ENCODE results near the gene DIS3L2.
"Not testable (repeated sequence)": the region's sequence is repeated elsewhere in the genome, so short reads cannot be mapped to it uniquely, and the experiment has no call there.

Gene DIS3L2

GRCh38 chr2:232363064-232363783 lies 401.7 kb downstream of the DIS3L2 start:
- DNase-seq: not testable (repeated sequence)

- no peak for DNase-seq
Observed at GRCh38 chr2:232363784-232364615, 402.5 kb downstream of the DIS3L2 start.

GRCh38 chr2:232364806-232365594 lies 403.5 kb downstream of the DIS3L2 start:
- DNase-seq: not testable (repeated sequence)

- DNase-seq: no peak
Observed at GRCh38 chr2:232365621-232366321, 404.3 kb downstream of the DIS3L2 start.

DNA sequence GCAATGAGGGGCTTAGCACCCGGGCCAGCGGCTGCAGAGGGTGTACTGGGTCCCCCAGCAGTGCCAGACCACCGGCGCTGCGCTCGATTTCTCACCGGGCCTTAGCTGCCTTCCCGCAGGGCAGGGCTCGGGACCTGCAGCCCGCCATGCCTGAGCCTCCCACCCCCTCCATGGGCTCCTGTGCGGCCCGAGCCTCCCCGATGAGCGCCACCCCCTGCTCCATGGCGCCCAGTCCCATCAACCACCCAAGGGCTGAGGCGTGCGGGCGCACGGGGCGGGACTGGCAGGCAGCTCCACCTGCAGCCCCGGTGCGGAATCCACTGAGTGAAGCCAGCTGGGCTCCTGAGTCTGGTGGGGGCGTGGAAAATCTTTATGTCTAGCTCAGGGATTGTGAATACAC lies 404.9 kb downstream of the DIS3L2 start:
- not testable (repeated sequence) for DNase-seq

DNA sequence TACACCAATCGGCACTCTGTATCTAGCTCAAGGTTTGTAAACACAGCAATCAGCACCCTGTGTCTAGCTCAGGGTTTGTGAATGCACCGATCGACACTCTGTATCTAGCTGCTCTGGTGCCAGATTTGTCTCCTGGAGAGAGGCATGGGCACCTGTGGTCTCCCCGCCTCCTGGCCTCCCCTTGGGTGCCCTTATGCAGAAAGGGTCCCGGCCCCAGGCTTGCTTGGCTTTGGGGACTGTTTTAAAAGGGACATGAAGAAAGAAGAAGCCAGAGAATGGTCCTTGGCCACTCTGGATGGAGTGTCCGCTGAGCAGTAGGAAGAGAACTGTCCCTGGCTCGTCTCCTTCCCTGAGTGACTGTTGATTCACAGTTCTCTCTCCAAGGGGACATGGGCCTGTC lies 405.5 kb downstream of the DIS3L2 start:
- no peak for DNase-seq

GRCh38 chr2:232367591-232368233 lies 406.2 kb downstream of the DIS3L2 start:
- no peak for DNase-seq

- no peak for DNase-seq
Observed at GRCh38 chr2:232368311-232368731, 406.8 kb downstream of the DIS3L2 start.

DNA sequence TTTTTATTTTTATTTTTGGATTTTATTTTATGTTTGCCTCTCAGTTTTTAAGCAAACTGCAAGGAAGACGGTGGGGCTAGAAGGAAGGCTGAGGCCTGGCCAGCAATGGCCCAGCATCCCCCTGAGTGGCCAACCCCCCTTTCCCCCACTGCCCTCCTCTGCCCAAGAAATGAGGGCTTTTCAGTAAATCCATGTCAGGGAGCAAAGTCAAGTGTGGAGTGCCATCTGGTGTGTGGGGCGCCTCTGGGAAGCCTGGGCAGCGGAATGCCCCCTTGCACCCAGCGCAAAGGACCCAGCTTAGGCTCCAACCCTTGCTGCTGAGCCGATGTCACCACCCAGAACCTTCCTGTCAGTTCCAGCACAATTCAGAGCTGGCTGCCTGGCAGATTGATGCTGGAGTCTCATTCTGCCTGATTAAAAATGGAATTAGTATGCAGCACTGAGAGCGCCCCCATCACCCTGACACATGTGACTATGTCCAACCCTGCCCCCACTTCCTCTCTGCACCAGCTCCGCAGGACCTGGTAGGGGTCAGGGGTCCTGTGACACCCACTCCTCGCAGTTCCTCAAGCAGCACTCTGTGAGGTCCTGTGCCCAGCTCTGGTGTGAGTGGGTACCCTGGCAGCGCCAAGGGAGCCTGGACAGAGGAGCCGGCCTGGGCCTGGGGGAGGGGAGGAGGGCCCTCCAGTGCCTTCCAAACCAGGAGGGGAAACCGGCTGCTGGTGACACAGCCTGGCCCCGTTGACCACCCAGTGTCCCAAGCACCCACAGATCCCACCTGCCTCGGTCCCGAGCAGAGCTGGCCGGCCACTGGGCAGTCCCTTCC lies 407.8 kb downstream of the DIS3L2 start:
- DNase-seq: no peak

DNA sequence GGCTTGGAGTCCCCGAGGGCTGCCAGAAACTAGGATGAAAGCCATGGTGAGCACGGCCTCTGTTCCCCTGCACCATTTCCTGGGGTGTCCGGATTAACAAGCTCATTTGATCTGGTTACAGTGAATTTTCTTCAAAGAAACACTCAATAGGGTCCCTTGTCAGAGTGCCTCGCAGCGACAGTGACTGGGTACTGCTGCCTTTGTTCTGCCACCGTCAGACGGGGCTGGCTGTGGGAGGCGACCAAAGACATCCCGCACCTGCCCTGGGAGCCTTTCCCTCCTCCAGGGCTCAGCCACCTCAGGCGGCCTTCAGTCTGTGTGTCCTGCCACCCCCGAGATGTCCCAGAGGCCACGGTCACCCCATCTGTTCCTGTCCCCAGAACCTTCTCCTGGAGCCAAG lies 408.5 kb downstream of the DIS3L2 start:
- DNase-seq: not testable (repeated sequence)

DNA sequence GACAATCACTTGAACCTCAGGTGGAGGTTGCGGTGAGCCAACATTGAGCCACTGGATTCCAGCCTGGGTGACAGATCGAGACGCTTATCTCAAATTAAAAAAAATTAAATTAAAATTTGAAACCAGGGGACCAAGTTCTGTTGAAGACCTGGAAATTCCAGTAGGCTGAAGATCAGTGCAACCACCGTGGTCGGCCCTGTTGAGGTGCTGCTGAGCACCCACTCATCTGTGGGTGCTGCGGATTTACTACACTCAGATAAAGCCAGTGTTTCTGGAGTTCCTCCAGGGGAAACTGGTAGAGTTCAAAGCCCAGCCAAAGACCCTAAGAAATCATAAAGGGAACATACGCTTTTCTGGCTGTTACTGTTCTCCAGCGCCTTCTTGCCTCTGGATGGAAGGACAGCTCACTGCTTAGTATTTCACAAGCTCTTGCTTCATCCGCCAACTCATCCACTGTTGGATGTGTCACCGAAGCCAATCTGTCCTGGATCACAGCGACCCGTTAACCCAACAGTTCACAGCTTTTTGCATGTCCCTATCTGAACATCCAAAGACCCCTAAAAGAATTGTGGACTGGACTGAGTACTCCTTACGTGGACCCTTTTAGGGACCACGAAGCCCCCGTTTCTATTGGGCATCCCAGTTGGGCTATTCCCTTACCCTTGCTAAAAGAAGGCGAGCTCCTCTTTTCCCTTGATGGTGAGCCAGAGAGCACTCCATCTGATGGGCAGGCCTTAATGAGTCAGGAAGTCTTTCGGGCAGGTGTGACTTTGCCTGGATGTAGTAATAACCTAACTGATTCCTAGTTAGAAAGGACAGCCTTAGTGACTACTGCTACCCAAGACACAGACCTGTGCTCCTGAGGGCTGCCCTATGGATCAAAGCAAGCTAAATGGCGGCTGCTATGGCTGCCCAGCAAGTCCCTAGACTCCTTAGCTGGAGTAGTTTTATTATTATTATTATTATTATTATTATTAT lies 411.0 kb downstream of the DIS3L2 start:
- no peak for DNase-seq

DNA sequence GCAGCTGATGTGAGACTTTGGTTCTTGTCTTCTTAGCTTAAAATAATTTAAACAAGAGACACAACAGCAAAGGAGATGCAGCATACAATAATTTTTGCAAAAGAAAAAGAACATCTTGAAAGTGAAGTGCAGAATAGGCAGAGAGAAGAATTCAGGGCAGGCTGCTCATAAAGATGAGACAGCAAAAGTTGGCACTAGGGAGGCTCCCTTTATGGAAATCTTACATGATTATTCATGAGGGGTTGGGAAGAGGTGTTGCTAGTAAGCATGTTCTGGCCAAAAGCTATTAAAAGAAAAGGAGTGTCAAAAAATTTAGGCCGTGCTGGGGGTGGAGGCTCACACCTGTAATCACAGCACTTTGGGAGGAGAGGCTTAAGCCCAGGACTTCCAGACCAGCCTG lies 412.8 kb downstream of the DIS3L2 start:
- no peak for DNase-seq

GRCh38 chr2:232375164-232375563 lies 413.7 kb downstream of the DIS3L2 start:
- DNase-seq: no peak

DNA sequence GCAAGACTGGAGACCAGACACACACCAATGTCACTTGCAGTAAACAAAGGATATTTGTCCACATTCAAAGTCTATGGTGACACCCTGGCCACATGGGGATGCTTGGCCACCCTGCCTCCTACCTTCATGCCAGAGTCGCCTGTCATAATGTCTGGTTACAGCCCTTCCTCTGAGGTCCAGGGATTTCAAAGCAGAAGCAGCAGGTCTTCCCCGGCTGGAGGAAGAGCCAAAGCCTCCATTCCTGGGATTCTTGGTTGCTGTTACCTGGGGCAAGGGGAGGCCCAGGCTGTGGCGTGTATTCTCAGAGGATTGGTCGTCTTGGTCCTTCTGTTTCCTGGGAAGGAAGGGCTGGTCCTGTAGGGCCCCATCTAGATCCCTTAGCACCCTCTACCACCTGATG lies 414.7 kb downstream of the DIS3L2 start:
- DNase-seq: no peak

GRCh38 chr2:232376713-232377112 lies 415.2 kb downstream of the DIS3L2 start:
- no peak for DNase-seq

DNA sequence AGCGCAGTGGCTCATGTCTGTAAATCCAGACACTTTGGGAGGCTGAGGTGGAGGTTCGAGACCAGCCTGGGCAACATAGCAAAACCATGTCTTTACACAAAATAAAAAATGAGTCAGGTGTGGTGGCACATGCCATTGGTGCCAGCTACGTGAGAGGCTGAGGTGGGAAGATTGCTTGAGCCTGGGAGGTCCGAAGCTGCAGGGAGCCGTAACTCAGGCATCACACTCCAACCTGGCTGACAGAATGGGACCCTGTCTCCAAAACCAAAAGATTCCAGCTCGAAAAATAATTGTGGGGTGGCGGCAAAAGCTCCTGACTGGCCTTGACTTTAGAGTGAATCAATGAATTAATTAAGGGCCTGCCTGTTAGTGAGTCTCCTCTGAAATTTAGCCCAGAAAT lies 415.8 kb downstream of the DIS3L2 start:
- no peak for DNase-seq

DNA sequence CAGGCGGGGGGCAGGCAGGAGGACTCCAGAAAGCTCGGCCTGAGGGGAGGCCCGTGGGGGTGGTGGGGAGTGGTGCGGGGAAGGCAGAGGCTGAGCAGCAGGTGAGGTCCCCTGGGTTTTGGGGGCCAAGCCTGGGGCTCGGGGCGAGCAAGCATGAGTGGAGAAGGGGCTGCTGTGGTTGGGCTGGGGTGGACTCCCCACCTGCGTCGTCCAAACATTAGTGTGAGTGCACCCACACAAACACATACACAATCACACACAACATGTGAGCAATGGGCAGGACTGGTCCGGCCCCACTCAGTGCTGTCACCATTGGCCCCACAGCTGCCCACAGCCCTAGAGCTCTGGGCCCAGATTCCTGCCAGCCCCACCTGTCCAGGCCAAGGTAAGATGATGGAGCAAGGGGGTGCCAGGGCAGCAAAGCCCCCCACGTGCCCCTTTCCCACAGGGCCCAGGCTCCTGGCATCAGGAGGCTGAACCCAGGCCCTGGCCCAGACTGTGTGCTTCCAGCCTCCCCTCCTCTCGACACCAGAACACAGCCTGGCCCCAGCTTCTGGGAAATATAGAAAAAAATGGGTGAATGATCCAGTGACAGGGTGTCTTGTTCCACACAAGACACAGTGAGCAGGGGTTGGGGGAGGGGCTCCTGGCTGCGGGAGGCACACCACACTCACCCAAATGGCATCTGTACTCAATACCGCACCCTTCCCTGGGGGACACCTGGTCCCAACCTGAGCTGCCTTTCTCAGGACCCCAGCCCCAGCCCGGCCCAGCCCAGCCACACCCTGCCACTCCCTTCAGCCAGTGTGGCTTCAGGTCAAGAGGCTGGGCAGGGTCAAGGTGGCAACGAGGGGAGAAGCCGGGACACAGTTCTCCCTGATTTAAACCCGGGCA lies 416.6 kb downstream of the DIS3L2 start:
- no peak for DNase-seq

DNA sequence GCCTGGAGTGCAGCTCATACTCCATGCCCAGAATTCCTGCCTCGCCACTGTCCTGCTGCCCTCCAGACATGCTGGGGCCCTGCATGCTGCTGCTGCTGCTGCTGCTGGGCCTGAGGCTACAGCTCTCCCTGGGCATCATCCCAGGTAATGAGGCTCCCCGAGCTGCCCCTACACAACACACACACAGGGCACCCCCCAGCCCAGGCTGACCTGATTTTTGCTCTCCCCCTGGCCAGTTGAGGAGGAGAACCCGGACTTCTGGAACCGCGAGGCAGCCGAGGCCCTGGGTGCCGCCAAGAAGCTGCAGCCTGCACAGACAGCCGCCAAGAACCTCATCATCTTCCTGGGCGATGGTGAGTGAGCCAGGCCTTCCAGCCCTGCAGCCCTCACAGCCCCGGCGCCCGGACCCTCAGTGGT lies 417.2 kb downstream of the DIS3L2 start, which contains the start of gene ALPP:
TSS of gene ALPP (plus strand) at position 17 of the 417 bp plus-strand sequence. CDS start at position 69, 52 bp downstream.
- DNase-seq: not testable (repeated sequence)

Measured in activated naive CD4-positive, alpha-beta T cell (primary cell).